RWPE1 (cell line): ENCODE data around the gene FUS.

Experiments used
- CTCF ChIA-PET: fragments of 350-600 bp; sonication (Branson Sonifier 250); formaldehyde crosslinking; extraction: SDS; loops from one replicate; lab custom pipeline; 2021; lab: Yijun Ruan, JAX
- POLR2A ChIA-PET: fragments of 400-600 bp; formaldehyde crosslinking; extraction: SDS; loops from one replicate; lab custom pipeline; 2020; ENCODE audit warnings: antibody characterized with exemption; ENCODE audit not compliant: low non-redundant PET; lab: Yijun Ruan, JAX
- DNase-seq: peaks from one replicate; pipeline ENCODE4 v3.0.0; 2012; ENCODE audit warnings: low spot score
- H3K27ac ChIP-seq: fragments of 450-650 bp; 2 replicates; pipeline ENCODE4 v1.5.1; 2017
- TF ChIP-seq, protein P1 (sequence below): fragments of 450-650 bp; conservative IDR thresholded peaks from 2 replicates; pipeline ENCODE4 v1.5.1; 2017; ENCODE audit warnings: low read depth, mild to moderate bottlenecking

The FUS gene

DNA sequence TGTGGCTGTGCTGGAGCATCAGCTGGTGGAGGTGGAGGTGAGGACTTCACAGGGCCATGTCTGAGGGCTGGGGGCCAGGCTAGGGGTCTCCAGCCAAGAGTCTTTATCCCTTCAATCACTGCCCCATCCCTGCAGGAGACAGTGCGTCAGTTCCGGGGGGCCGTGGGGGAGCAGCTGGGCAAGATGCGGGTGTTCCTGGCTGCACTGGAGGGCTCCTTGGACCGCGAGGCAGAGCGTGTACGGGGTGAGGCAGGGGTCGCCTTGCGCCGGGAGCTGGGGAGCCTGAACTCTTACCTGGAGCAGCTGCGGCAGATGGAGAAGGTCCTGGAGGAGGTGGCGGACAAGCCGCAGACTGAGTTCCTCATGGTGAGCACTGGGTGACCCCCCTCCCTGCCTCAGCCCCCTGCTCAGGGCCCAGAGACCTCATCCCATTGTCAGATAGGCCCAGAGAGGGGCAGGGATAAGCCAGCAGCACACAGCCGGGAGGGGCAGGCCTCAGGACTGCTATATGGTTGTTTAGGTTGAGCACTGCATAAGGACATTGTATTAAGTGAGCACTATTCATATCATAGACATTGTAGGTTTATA, 39.3 kb downstream of the FUS start:
- TF ChIP-seq, protein P1, sequence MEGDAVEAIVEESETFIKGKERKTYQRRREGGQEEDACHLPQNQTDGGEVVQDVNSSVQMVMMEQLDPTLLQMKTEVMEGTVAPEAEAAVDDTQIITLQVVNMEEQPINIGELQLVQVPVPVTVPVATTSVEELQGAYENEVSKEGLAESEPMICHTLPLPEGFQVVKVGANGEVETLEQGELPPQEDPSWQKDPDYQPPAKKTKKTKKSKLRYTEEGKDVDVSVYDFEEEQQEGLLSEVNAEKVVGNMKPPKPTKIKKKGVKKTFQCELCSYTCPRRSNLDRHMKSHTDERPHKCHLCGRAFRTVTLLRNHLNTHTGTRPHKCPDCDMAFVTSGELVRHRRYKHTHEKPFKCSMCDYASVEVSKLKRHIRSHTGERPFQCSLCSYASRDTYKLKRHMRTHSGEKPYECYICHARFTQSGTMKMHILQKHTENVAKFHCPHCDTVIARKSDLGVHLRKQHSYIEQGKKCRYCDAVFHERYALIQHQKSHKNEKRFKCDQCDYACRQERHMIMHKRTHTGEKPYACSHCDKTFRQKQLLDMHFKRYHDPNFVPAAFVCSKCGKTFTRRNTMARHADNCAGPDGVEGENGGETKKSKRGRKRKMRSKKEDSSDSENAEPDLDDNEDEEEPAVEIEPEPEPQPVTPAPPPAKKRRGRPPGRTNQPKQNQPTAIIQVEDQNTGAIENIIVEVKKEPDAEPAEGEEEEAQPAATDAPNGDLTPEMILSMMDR: no peak
- no peak overlapping the region for H3K27ac ChIP-seq
- POLR2A ChIA-PET: no interaction called here
- CTCF ChIA-PET: no interaction called here
- DNase-seq: no peak

DNA sequence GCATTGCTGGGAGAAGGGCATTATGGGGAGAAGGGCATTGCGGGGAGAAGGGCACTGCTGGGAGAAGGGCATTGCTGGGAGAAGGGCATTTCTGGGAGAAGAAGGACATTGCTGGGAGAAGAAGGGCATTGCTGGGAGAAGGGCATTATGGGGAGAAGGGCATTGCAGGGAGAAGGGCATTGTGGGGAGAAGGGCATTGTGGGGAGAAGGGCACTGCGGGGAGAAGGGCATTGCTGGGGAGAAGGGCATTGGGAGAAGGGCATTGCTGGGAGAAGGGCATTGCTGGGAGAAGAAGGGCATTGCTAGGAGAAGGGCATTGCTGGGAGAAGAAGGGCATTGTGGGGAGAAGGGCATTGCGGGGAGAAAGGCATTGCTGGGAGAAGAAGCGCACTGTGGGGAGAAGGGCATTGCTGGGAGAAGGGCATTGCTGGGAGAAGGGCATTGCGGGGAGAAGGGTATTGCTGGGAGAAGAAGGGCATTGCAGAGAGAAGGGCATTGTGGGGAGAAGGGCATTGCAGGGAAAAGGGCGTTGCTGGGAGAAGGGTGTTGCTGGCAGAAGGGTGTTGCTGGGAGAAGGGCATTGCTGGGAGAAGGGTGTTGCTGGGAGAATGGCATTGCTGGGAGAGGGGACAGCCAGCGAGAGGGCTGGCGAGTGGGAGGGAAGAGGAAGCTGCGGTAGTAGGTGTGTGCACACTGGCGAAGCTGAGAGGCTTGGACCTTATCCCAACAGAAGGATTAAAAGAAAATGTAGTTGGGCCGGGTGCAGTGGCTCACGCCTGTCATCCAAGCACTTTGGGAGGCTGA, 41.6 kb downstream of the FUS start:
- ChIA-PET CTCF (no interaction called here), POLR2A (no interaction called here)

DNA sequence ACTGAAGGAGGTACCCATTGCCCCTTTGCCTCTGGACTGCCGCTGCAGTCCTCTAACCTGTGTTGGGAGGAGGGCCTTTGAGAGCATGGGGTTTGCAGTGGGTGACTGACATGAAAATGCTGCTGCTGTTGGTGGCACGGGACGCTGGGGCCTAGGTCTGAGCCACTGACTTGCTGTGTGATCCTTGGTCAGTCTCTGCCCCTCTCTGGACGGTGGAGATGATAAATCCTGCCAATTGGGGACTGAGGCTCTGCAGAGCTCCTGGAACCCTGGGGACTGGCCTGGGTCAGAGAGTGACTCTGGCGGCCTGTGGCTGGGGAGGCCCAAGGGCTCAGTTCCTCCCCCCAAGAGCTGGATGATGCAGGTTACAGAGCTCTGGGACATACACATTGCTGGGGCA, 43.1 kb downstream of the FUS start:
- no peak for DNase-seq
- TF ChIP-seq, protein P1: no peak
- H3K27ac ChIP-seq: no peak overlapping the region
- POLR2A ChIA-PET: no interaction called here
- CTCF ChIA-PET: no interaction called here

More for the DNA sequence above, 41.6 kb downstream of the FUS start:
- H3K27ac ChIP-seq: no peak overlapping the region
- TF ChIP-seq, protein P1: no peak
- no peak for DNase-seq

DNA sequence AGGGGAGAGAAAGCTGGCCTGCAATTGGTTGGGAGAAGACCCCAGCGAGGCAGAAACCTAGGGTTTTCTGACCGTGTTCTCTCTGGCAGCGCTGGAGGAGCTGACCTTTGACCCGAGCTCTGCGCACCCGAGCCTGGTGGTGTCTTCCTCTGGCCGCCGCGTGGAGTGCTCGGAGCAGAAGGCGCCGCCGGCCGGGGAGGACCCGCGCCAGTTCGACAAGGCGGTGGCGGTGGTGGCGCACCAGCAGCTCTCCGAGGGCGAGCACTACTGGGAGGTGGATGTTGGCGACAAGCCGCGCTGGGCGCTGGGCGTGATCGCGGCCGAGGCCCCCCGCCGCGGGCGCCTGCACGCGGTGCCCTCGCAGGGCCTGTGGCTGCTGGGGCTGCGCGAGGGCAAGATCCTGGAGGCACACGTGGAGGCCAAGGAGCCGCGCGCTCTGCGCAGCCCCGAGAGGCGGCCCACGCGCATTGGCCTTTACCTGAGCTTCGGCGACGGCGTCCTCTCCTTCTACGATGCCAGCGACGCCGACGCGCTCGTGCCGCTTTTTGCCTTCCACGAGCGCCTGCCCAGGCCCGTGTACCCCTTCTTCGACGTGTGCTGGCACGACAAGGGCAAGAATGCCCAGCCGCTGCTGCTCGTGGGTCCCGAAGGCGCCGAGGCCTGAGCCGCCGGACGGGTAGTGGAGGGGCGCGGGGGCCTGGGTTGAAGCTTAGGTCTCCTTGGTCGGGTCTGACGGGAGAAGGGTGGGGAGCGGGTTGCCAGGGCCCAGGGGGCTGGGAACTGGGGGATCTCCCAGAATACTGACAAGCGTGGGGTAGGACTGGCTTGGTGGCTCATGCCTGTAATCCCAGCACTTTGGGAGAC, 44.4 kb downstream of the FUS start:
- H3K27ac ChIP-seq: no peak overlapping the region
- ChIA-PET CTCF (no interaction called here), POLR2A (interaction anchor here (0.6 kb wide), 1 partner anchor 19 kb away, joined by 4 read pairs; no protein-coding TSS in a partner anchor)
- TF ChIP-seq, protein P1: no peak
- DNase-seq: no peak

DNA sequence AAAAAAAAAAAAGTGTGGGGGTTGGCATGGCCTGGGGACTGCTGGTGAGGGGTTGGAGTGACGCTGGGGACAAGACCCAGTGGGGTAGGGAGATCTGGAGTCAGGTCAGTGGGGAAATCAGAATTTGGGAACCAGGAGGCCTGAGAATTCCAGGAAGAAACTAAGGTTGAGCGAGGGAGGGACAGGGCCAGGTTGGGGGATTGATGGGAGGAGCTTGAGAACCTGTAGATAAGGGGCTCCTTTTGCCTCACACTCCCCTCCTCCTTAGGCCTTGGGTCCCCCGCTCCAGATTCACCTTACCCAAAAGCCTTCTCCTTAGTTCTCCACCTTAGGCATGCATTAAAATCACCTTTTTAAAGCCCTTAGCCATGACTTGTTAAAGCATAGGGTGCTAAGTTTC, 45.3 kb downstream of the FUS start:
- POLR2A ChIA-PET: no interaction called here
- H3K27ac ChIP-seq: no peak overlapping the region
- TF ChIP-seq, protein P1: no peak
- no peak for DNase-seq
- CTCF ChIA-PET: no interaction called here

DNA sequence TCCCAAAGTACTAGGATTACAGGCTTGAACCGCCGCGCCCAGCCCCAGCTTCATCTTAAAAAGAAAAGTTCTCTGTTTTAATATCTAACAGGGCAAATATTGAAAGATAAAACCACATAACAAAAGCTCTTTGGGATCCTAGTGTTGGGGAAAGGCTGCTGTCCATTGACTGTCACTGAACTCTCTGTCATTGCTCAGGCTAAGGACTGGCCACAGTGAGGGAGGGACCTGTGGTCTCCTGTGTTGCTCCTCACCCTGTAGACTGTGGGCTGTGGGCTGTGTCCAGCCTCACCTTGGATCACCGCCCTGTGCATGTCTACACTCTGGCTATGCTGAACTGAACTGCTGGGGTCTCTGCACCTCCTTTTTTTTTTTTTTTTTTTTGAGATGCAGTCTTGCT, 48.3 kb downstream of the FUS start:
- ChIA-PET CTCF (no interaction called here), POLR2A (no interaction called here)
- TF ChIP-seq, protein P1: no peak
- DNase-seq: no peak
- H3K27ac ChIP-seq: no peak overlapping the region
